Tibial nerve (tissue), 4 donors: ENCODE results near the gene PICK1. TPM values are rescaled to one million over a fixed set of nuclear protein-coding genes. Genes with fewer than 3 reads are reported as not detected.

Experiments used
- DNase-seq, 2 donors: peaks; one replicate each; pipeline ENCODE4 v3.0.0-alpha.2; 2019; ENCODE audit warnings: low spot score in 2 of 2
- H3K27ac ChIP-seq, 4 donors: fragments of 200-600 bp; sonication (generic) in 3 of 4; one replicate each; pipeline ENCODE4 v1.5.1; 2017 to 2019; ENCODE audit warnings: mild to moderate bottlenecking in 1 of 4
- H3K27me3 ChIP-seq, 2 donors: fragments of 200-600 bp; sonication (generic) in 1 of 2; one replicate each; pipeline versions ENCODE4 v1.5.1 to v1.6.0; 2017 to 2019
- H3K36me3 ChIP-seq, 3 donors: fragments of 200-600 bp; sonication (generic); one replicate each; pipeline ENCODE4 v1.5.1; 2018 to 2019
- H3K4me1 ChIP-seq, 4 donors: fragments of 200-600 bp; sonication (generic) in 3 of 4; one replicate each; pipeline ENCODE4 v1.5.1; 2017 to 2019
- H3K4me3 ChIP-seq, 4 donors: fragments of 200-600 bp; sonication (generic) in 3 of 4; one replicate each; pipeline ENCODE4 v1.5.1; 2017 to 2019; ENCODE audit warnings: mild to moderate bottlenecking in 1 of 4, moderate library complexity in 1 of 4
- H3K9me3 ChIP-seq, 4 donors: fragments of 200-600 bp; sonication (generic) in 3 of 4; one replicate each; pipeline ENCODE4 v1.5.1; 2017 to 2019
- CTCF ChIP-seq, 5 experiments: fragments of 200-600 bp in 3 of 5; fragments of 450-650 bp in 2 of 5; sonication (generic) in 3 of 5; IDR thresholded peaks; one replicate each; pipeline ENCODE4 v1.5.1; 2016 to 2019; ENCODE audit warnings: antibody characterized with exemption in 5 of 5, mild to moderate bottlenecking in 3 of 5, moderate library complexity in 2 of 5
- EP300 ChIP-seq, 2 donors: sonication (generic); formaldehyde crosslinking; IDR thresholded peaks; one replicate each; pipeline ENCODE4 v1.6.1; 2017; ENCODE audit warnings: antibody characterized with exemption in 2 of 2, mild to moderate bottlenecking in 1 of 2
- POLR2A ChIP-seq, 2 donors: fragments of 450-650 bp; IDR thresholded peaks; one replicate each; pipeline ENCODE4 v1.6.1; 2017; ENCODE audit warnings: antibody characterized with exemption in 2 of 2, mild to moderate bottlenecking in 2 of 2, moderate library complexity in 2 of 2
- WGBS, 2 donors: methylation state at CpG; one replicate each; pipeline ENCODE4 v1.1.5; 2018; 5-methylcytosine and 5-hydroxymethylcytosine counted together
- total RNA-seq, 4 donors: library from RNA; depleted of rRNA; stranded (reverse); fragments of >200 nt; gene quantifications; one replicate each; pipeline ENCODE4 v1.1.0, GENCODE V29; 2016

Gene PICK1
- total RNA-seq, 4 donors from 2014 or later = 32.1 to 49.8 (median 44.2) TPM

- TF ChIP-seq POLR2A (IDR thresholded peaks at IDR 0.05) (no peak), CTCF (IDR thresholded peaks at IDR 0.05) (no peak), EP300 (IDR thresholded peaks at IDR 0.05) (no peak)
- Histone ChIP-seq H3K36me3 (peaks cover 0 to 37% (median 2%) of the 10 kb centered on the region in 3 donors), H3K4me1 (peaks cover 0 to 15% (median 7%) of the 10 kb centered on the region in 4 donors), H3K9me3 (no peaks in the 10 kb centered on the region), H3K27me3 (peaks cover 0 to 14% of the 10 kb centered on the region in 2 donors), H3K4me3 (peak overlapping the region in 1 of 4 donors; percentile 39), H3K27ac (peak overlapping the region in 1 of 4 donors; percentile 41)
- WGBS, 2 donors = 20 to 47% methylated on average over 10 to 12 of the region's 34 CpGs
- no peak for DNase-seq
Observed at GRCh38 chr22:38089474-38089851, 32.3 kb downstream of the PICK1 start.

GRCh38 chr22:38097058-38097457, 39.9 kb downstream of the PICK1 start:
- no peak for TF ChIP-seq EP300 (IDR thresholded peaks at IDR 0.05)
- no peak for TF ChIP-seq POLR2A (IDR thresholded peaks at IDR 0.05)
- Histone ChIP-seq H3K27ac (no peak overlapping the region), H3K9me3 (no peaks in the 10 kb centered on the region), H3K36me3 (peaks cover 0 to 6% (median 0%) of the 10 kb centered on the region in 3 donors), H3K27me3 (no peaks in the 10 kb centered on the region), H3K4me1 (peaks cover 0 to 13% (median 0%) of the 10 kb centered on the region in 4 donors), H3K4me3 (no peak overlapping the region)
- DNase-seq = no peak
- WGBS, 2 donors = 64 to 75% methylated on average over 15 of the region's 15 CpGs

GRCh38 chr22:38097557-38098409, 40.6 kb downstream of the PICK1 start:
- no peaks in the 10 kb centered on the region for H3K27me3 ChIP-seq
- 33 to 43% methylated on average over 32 of the region's 32 CpGs for WGBS, 2 donors
- no peak overlapping the region for H3K4me3 ChIP-seq
- TF ChIP-seq CTCF (IDR thresholded peaks at IDR 0.05) = peak in 4 of 5 experiments; percentile 9 to 35 (median 15)
- no peak for TF ChIP-seq POLR2A (IDR thresholded peaks at IDR 0.05)
- peaks cover 0 to 13% (median 0%) of the 10 kb centered on the region in 4 donors for H3K4me1 ChIP-seq
- no peak overlapping the region for H3K27ac ChIP-seq
- peaks cover 0 to 6% (median 0%) of the 10 kb centered on the region in 3 donors for H3K36me3 ChIP-seq
- no peak for DNase-seq
- no peaks in the 10 kb centered on the region for H3K9me3 ChIP-seq

- no peaks in the 10 kb centered on the region for H3K27me3 ChIP-seq
- no peak for DNase-seq
- H3K4me3 ChIP-seq = no peak overlapping the region
- H3K9me3 ChIP-seq = no peaks in the 10 kb centered on the region
- peaks cover 0 to 13% (median 0%) of the 10 kb centered on the region in 4 donors for H3K4me1 ChIP-seq
- no peaks in the 10 kb centered on the region for H3K36me3 ChIP-seq
- WGBS, 2 donors = 54 to 55% methylated on average over 8 to 9 of the region's 9 CpGs
- no peak overlapping the region for H3K27ac ChIP-seq
- TF ChIP-seq EP300 (IDR thresholded peaks at IDR 0.05) (no peak), POLR2A (IDR thresholded peaks at IDR 0.05) (no peak), CTCF (IDR thresholded peaks at IDR 0.05) (no peak)
Observed at GRCh38 chr22:38098410-38099249, 41.4 kb downstream of the PICK1 start.

GRCh38 chr22:38103641-38104040, 46.4 kb downstream of the PICK1 start:
- H3K27me3 ChIP-seq = no peaks in the 10 kb centered on the region
- no peak overlapping the region for H3K27ac ChIP-seq
- H3K4me3 ChIP-seq = no peak overlapping the region
- TF ChIP-seq POLR2A (IDR thresholded peaks at IDR 0.05) (no peak), CTCF (IDR thresholded peaks at IDR 0.05) (no peak), EP300 (IDR thresholded peaks at IDR 0.05) (no peak)
- no peaks in the 10 kb centered on the region for H3K36me3 ChIP-seq
- WGBS, 2 donors = 76 to 77% methylated on average over 8 of the region's 8 CpGs
- H3K4me1 ChIP-seq = peaks cover 0 to 14% (median 6%) of the 10 kb centered on the region in 4 donors
- no peaks in the 10 kb centered on the region for H3K9me3 ChIP-seq
- no peak for DNase-seq
